ENCODE results near the gene ACAN. TPM values are rescaled to one million over a fixed set of nuclear protein-coding genes. Genes with fewer than 3 reads are reported as not detected.

Gene ACAN
- total and polyA plus RNA-seq, 2 of the 8 experiments (the other 6 are each of a cell fraction or from before 2014, with no cell fraction given) = 0.71 to 0.73 TPM

- no peak overlapping the region for H3K14ac ChIP-seq (ENCODE audit: insufficient read length)
- no peak overlapping the region for H3K9ac ChIP-seq (replicated peaks in 1 of 4; ENCODE audit: extremely low read depth in 1 of 4, low read depth in 3 of 4, low read length in 3 of 4)
- no peaks in the 10 kb centered on the region for H3K79me1 ChIP-seq (ENCODE audit: low read depth, low read length)
- no peak overlapping the region for H2AK5ac ChIP-seq (ENCODE audit: low read depth, low read length)
- no peaks in the 10 kb centered on the region for H3K36me3 ChIP-seq (ENCODE audit: control insufficient read depth in 2 of 4, insufficient read depth in 4 of 4, low read length in 3 of 4)
- H3K9me3 ChIP-seq (ENCODE audit: insufficient read depth in 2 of 2, low read depth in 1 of 2, low read length in 1 of 2) = no peaks in the 10 kb centered on the region
- no peak overlapping the region for H2BK15ac ChIP-seq (ENCODE audit: low read length)
- FAIRE-seq = no peak
- H3K4me1 ChIP-seq (replicated peaks in 1 of 4; ENCODE audit: control insufficient read depth in 3 of 4, insufficient read depth in 4 of 4, low read length in 3 of 4) = peaks cover under 1 to 6% (median 4%) of the 10 kb centered on the region in 4 experiments; a peak in 6 of 7 replicates
- ChIA-PET POLR2A (ENCODE audit: partially characterized antibody) (no interaction called here), CTCF (ENCODE audit: partially characterized antibody) (interaction anchor here (1.2 kb wide), 1 partner anchor 71 kb away, joined by 3 read pairs; no protein-coding TSS in a partner anchor)
- no peaks in the 10 kb centered on the region for H3K79me2 ChIP-seq (ENCODE audit: control insufficient read depth in 1 of 2, insufficient read depth in 2 of 2, low read length in 2 of 2)
- H3K27me3 ChIP-seq (replicated peaks in 1 of 4; ENCODE audit: control insufficient read depth in 3 of 4, extremely low read depth in 1 of 4, insufficient read depth in 3 of 4, low read length in 3 of 4) = peaks cover 12 to 27% (median 20%) of the 10 kb centered on the region in 4 experiments
- H4K5ac ChIP-seq (ENCODE audit: insufficient read length, low read depth, low read length) = no peak overlapping the region
- no peak overlapping the region for H2BK12ac ChIP-seq (ENCODE audit: low read depth, low read length)
- no peak overlapping the region for H2BK20ac ChIP-seq (ENCODE audit: low read length)
- no peak overlapping the region for H3K4ac ChIP-seq (replicated peaks; ENCODE audit: insufficient read length, low read depth, low read length)
- H3K4me2 ChIP-seq (ENCODE audit: insufficient read depth in 1 of 2, low read depth in 2 of 2, low read length in 2 of 2) = no peak overlapping the region
- H3K56ac ChIP-seq (replicated peaks; ENCODE audit: insufficient read length, low read depth, low read length) = no peak overlapping the region
- no peak overlapping the region for H4K91ac ChIP-seq (replicated peaks; ENCODE audit: insufficient read length, low read length)
- H4K8ac ChIP-seq (ENCODE audit: extremely low read depth, insufficient read depth, low read length) = no peak overlapping the region
- no peak overlapping the region for H2BK5ac ChIP-seq (ENCODE audit: low read depth, low read length)
- H3K27ac ChIP-seq (ENCODE audit: low read depth, low read length) = no peak overlapping the region
- no peak for DNase-seq (ENCODE audit: low read depth in 1 of 2, low spot score in 2 of 2)
- 86% methylated on average over 7 of the region's 7 CpGs; no CpG with 5 or more reads in 1 of the 2 experiments for WGBS, 2 experiments (ENCODE audit: extremely low coverage in 1 of 2, insufficient coverage in 1 of 2, insufficient read length in 1 of 2, insufficient replicate concordance in 2 of 2, low coverage in 1 of 2, low lambda C conversion rate in 2 of 2, missing lambda C conversion rate in 1 of 2)
- H3K23ac ChIP-seq (ENCODE audit: insufficient read length) = no peak overlapping the region
- no peak overlapping the region for H3K18ac ChIP-seq (ENCODE audit: extremely low read depth, low read length)
- no peak overlapping the region for H3K4me3 ChIP-seq (ENCODE audit: extremely low read depth in 1 of 4, insufficient read depth in 2 of 4, low read depth in 3 of 4, low read length in 4 of 4)
- H2AFZ ChIP-seq (ENCODE audit: low read length) = no peak overlapping the region
- H3K23me2 ChIP-seq (ENCODE audit: low read depth, low read length) = peaks cover 2% of the 10 kb centered on the region; the same call in 1 of the 2 replicates
- H2BK120ac ChIP-seq (replicated peaks; ENCODE audit: low read depth, low read length) = no peak overlapping the region
- no peaks in the 10 kb centered on the region for H4K20me1 ChIP-seq (replicated peaks in 1 of 2; ENCODE audit: control insufficient read depth in 1 of 2, insufficient read depth in 2 of 2, low read length in 2 of 2)
- no peak for TF ChIP-seq TAF1 (IDR thresholded peaks at IDR 0.05; ENCODE audit: low read depth, low read length)
- TF ChIP-seq SUZ12 (IDR thresholded peaks at IDR 0.05; ENCODE audit: low read length) = no peak
- TF ChIP-seq CREB1 (IDR thresholded peaks at IDR 0.05) = no peak
- no peak for TF ChIP-seq CBX8 (IDR thresholded peaks at IDR 0.05; ENCODE audit: borderline replicate concordance, low read depth, low read length)
- no peak for TF ChIP-seq CTCF (IDR thresholded peaks at IDR 0.05; ENCODE audit: control extremely low read depth in 1 of 3, insufficient read depth in 1 of 3, low read depth in 1 of 3, low read length in 3 of 3)
- no peak for TF ChIP-seq KDM5A (IDR thresholded peaks at IDR 0.05; ENCODE audit: low read length)
- no peak for TF ChIP-seq TEAD4 (IDR thresholded peaks at IDR 0.05; ENCODE audit: low read depth, low read length)
- no peak for TF ChIP-seq YY1 (IDR thresholded peaks at IDR 0.05; ENCODE audit: low read depth, low read length)
- no peak for TF ChIP-seq SIN3A (conservative IDR thresholded peaks at IDR 0.05 in 1 of 2, IDR thresholded peaks at IDR 0.05 in 1 of 2; ENCODE audit: low read depth in 1 of 2, low read length in 2 of 2)
- no peak for TF ChIP-seq FOSL1 (IDR thresholded peaks at IDR 0.05; ENCODE audit: insufficient read depth, low read depth, low read length)
- TF ChIP-seq SIRT6 (IDR thresholded peaks at IDR 0.05; ENCODE audit: low read length) = no peak
Measured at GRCh38 chr15:88797663-88798339, 5.4 kb upstream of the ACAN start.
